ENCODE data around the gene TBXAS1. TPM values are rescaled to one million over a fixed set of nuclear protein-coding genes. Genes with fewer than 3 reads are reported as not detected.
"Not testable (repeated sequence)": the region's sequence is repeated elsewhere in the genome, so short reads cannot be mapped to it uniquely, and the experiment has no call there.

The TBXAS1 gene
- total and polyA plus RNA-seq, 8 donors, result 0.74 to 18.4 (median 2.2) TPM

DNA sequence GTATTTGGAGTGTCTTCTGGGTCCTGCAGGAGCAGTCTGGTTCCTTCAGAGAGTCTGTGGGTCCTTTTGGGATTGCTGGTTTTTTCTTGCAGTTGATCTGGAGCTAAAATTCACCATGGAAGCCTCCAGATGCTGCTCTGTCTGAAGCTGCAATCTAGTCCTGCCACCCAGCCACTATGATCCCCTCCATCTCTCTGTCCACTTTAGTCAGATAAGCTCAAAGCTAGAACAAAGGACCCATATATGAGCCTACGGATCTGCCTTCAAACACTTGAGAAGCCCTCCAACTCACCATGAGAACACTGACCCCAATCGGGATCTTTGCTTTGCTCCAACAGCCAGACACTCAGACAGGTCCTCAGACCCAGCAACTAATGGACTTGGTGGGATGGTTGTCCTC, 618 bp upstream of the TBXAS1 start:
- intact Hi-C loops (cut with DNase I), result no loop called here
- Histone ChIP-seq H3K4me1 (peaks cover 0 to 21% (median 18%) of the 10 kb centered on the region in 3 donors), H3K36me3 (no peaks in the 10 kb centered on the region), H3K27ac (peak overlapping the region in 1 of 4 donors; percentile 87), H3K9me3 (no peaks in the 10 kb centered on the region), H3K27me3 (no peaks in the 10 kb centered on the region), H3K4me3 (no peak overlapping the region)
- ATAC-seq (no peak), FAIRE-seq (no peak), DNase-seq (no peak)
- 86 to 92% methylated on average over 2 of the region's 2 CpGs for WGBS, 2 donors
- TF ChIP-seq, protein P1, sequence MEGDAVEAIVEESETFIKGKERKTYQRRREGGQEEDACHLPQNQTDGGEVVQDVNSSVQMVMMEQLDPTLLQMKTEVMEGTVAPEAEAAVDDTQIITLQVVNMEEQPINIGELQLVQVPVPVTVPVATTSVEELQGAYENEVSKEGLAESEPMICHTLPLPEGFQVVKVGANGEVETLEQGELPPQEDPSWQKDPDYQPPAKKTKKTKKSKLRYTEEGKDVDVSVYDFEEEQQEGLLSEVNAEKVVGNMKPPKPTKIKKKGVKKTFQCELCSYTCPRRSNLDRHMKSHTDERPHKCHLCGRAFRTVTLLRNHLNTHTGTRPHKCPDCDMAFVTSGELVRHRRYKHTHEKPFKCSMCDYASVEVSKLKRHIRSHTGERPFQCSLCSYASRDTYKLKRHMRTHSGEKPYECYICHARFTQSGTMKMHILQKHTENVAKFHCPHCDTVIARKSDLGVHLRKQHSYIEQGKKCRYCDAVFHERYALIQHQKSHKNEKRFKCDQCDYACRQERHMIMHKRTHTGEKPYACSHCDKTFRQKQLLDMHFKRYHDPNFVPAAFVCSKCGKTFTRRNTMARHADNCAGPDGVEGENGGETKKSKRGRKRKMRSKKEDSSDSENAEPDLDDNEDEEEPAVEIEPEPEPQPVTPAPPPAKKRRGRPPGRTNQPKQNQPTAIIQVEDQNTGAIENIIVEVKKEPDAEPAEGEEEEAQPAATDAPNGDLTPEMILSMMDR (IDR thresholded peaks at IDR 0.05), result no peak

DNA sequence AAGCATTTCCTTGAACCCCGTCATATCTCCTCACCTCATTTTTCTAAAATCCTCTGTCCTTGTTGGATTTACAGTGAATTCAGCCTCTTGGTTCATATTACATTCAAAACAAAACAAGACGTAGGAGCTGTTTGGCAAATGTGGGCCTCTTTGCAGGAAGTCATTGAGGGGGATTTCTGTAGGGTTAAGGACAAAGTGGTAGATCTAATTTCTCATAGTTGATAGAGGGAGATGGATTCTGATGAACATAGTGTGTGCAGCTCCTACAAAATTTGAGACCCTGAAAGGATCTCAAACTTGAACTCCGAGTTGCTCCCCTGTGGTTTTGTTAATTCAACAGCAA, 682 bp downstream of the TBXAS1 start:
- TF ChIP-seq, protein P1 (IDR thresholded peaks at IDR 0.05), result no peak
- DNase-seq (no peak), ATAC-seq (peak in 2 of 4 donors; percentile 26 to 28), FAIRE-seq (no peak)
- intact Hi-C loops (cut with DNase I), result no loop called here
- Histone ChIP-seq H3K27ac (peak overlapping the region in 3 of 4 donors; percentile 52 to 87 (median 86)), H3K27me3 (no peaks in the 10 kb centered on the region), H3K4me1 (peaks cover 0 to 21% (median 18%) of the 10 kb centered on the region in 3 donors), H3K36me3 (no peaks in the 10 kb centered on the region), H3K9me3 (no peaks in the 10 kb centered on the region), H3K4me3 (peak overlapping the region in 1 of 4 donors; percentile 23)
- 41 to 44% methylated on average over 3 of the region's 3 CpGs for WGBS, 2 donors

DNA sequence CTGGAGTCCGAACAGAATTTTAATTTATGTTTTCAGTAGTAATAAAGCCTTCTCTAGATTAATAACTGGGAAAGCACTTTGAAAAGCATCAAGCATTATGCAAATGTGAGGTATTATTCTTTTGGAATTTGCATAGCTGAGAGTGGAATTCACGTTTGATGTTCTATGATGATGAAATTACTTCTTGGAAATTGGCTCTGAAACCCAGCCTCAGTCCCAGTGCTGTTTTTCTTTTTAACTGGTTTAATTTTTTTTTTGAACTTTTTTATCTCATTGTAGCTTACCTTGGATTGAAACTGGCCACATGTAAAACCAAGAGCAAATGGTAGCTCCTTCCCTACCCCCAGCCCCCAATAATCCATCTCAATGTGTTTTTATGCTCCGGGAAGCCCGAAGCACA, 1.2 kb downstream of the TBXAS1 start:
- intact Hi-C loops (cut with DNase I), result no loop called here
- TF ChIP-seq, protein P1 (IDR thresholded peaks at IDR 0.05), result no peak
- Histone ChIP-seq H3K4me1 (peaks cover 0 to 21% (median 18%) of the 10 kb centered on the region in 3 donors), H3K4me3 (peak overlapping the region in 1 of 4 donors; percentile 6), H3K9me3 (no peaks in the 10 kb centered on the region), H3K36me3 (no peaks in the 10 kb centered on the region), H3K27me3 (no peaks in the 10 kb centered on the region), H3K27ac (peak overlapping the region in 2 of 4 donors; percentile 86 to 87)
- 72% methylated on average over 4 of the region's 4 CpGs for WGBS, 2 donors
- DNase-seq (no peak), FAIRE-seq (no peak), ATAC-seq (peak in 1 of 4 donors; percentile 5)

DNA sequence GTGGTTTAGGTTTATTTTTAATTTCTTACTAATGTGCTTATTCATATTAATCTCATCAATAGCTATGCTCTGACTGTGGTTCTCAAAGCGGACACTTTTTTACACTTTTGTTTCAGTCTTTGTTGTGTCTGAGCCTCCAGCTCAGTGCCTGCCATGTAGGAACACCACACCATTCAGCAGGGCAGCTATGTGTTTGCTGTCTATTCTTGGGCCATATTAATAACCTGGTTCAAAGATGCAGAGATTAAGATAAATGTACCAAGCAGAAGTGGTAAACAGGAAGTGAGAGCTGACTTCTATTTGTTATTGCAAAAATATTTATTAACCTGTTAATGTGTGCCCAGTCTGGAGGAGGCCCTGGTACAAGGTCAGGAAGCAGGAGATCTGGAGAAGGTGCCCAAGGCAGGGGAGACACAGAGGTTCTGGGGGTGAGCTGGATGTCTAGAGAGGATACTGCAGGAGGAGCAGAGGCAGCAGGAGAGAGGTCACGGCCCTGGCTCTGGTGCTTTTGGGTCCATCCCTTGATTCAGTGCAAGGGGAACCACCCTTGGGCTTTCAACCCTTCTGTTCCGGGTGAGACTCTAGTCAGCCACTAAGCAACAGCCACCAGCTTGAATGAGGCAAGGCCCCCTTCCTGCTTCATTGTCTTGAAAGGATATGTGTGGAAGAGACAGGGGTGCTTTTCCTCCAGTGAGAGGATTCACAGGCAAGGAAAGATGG, 1.9 kb downstream of the TBXAS1 start:
- no peak for DNase-seq
- Histone ChIP-seq H3K27ac (peak overlapping the region in 2 of 4 donors; percentile 86 to 87), H3K27me3 (no peaks in the 10 kb centered on the region), H3K36me3 (no peaks in the 10 kb centered on the region), H3K4me3 (peak overlapping the region in 1 of 4 donors; percentile 6), H3K4me1 (peaks cover 0 to 21% (median 18%) of the 10 kb centered on the region in 3 donors), H3K9me3 (no peaks in the 10 kb centered on the region)
- WGBS, 2 donors, result 87 to 100% methylated on average over 3 of the region's 3 CpGs
- TF ChIP-seq, protein P1 (IDR thresholded peaks at IDR 0.05), result no peak
- ATAC-seq, result peak in 3 of 4 donors; percentile 4 to 28 (median 14)
- no peak for FAIRE-seq
- intact Hi-C loops (cut with DNase I), result no loop called here

DNA sequence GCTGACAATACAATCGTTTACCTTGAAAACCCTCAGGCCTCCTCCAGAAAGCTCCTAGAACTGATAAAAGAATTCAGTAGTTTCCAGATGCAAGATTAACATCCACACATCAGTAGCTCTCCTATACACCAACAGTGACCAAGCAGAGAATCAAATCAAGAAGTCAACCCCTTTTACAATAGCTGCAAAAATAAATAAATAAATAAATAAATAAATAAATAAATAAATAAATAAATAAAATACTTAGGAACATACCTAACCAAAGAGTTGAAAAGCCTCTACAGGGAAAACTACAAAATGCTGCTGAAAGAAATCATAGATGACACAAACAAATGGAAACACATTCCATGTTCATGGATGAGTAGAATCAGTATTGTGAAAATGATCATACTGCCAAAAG, 6.8 kb downstream of the TBXAS1 start:
- H3K36me3 ChIP-seq; H3K27ac ChIP-seq; H3K9me3 ChIP-seq; intact Hi-C loops (cut with DNase I); H3K4me3 ChIP-seq; ATAC-seq; DNase-seq; H3K4me1 ChIP-seq; H3K27me3 ChIP-seq; FAIRE-seq: not testable (repeated sequence)
- 51 to 77% methylated on average over 1 of the region's 1 CpG for WGBS, 2 donors

DNA sequence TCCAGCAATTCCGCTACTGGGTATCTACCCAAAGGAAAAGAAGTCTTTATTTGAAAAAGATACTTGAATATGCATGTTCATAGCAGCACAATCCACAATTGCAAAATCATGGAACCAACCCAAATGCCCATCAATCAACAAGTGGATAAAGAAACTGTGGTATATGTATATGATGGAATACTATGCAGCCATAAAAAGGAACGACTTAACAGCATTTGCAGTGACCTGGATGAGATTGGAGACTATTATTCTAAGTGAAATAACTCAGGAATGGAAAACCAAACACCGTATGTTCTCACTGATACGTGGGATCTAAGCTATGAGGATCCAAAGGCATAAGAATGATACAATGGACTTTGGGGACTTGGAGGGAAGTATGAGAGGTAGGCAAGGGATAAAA, 8.2 kb downstream of the TBXAS1 start:
- ATAC-seq; H3K4me1 ChIP-seq; H3K9me3 ChIP-seq; H3K4me3 ChIP-seq; H3K27ac ChIP-seq; DNase-seq; intact Hi-C loops (cut with DNase I); FAIRE-seq; H3K27me3 ChIP-seq; H3K36me3 ChIP-seq: not testable (repeated sequence)
- 83 to 85% methylated on average over 4 of the region's 4 CpGs for WGBS, 2 donors
